OCI-LY1 (cell line): ENCODE data around the gene CENPU.

Experiments
- CTCF ChIP-seq: fragments of 200-600 bp; sonication (generic), shearing (Covaris generic); IDR thresholded peaks from 2 replicates; pipeline ENCODE4 v1.5.1; 2017; ENCODE audit warnings: mild to moderate bottlenecking, antibody characterized with exemption, low read length, moderate library complexity, mixed read lengths
- EZH2 ChIP-seq: fragments of 200-600 bp; sonication (generic), shearing (Covaris generic); IDR thresholded peaks from 2 replicates; pipeline ENCODE4 v1.8.0; 2017; ENCODE audit warnings: borderline replicate concordance, mixed run types, mild to moderate bottlenecking, antibody characterized with exemption, low read length, moderate library complexity, mixed read lengths

GRCh38 chr4:184681916-184682315, 52.0 kb downstream of the CENPU start:
- TF ChIP-seq EZH2 (no peak), CTCF (no peak)
